WTC11 (cell line): Measurements from ENCODE around the gene LTBP4. TPM values are rescaled to one million over a fixed set of nuclear protein-coding genes. Genes with fewer than 3 reads are reported as not detected.

Source experiments
- ATAC-seq: fragments of 200-7000 bp; cut with Tn5 transposase; 2 replicates; pipeline ENCODE4 v1.10.0; 2021; ENCODE audit warnings: mild to moderate bottlenecking, moderate library complexity
- CTCF ChIA-PET: fragments of 300-600 bp; sonication (Branson Sonifier 250); formaldehyde crosslinking; loops from one replicate; lab custom pipeline; 2021; ENCODE audit warnings: antibody characterized with exemption; lab: Charles Lee
- POLR2A ChIA-PET: fragments of 350-600 bp; sonication (Branson Sonifier 250); formaldehyde crosslinking; loops from one replicate; lab custom pipeline; 2021; ENCODE audit warnings: antibody characterized with exemption; lab: Charles Lee
- DNase-seq: peaks from one replicate; pipeline ENCODE4 v3.0.0; 2021; ENCODE audit warnings: low spot score
- H3K27ac Mint-ChIP-seq: 2 replicates; pipeline ENCODE4 v1.8.0; 2021; ENCODE audit warnings: mixed read lengths
- H3K27me3 Mint-ChIP-seq: 2 replicates; pipeline ENCODE4 v1.8.0; 2021; ENCODE audit warnings: low read depth, mild to moderate bottlenecking, moderate library complexity, mixed read lengths
- H3K36me3 Mint-ChIP-seq: 2 replicates; pipeline ENCODE4 v1.8.0; 2021; ENCODE audit warnings: mixed read lengths
- H3K4me1 Mint-ChIP-seq: 2 replicates; pipeline ENCODE4 v1.8.0; 2022; ENCODE audit warnings: mixed read lengths
- H3K4me3 Mint-ChIP-seq: 2 replicates; pipeline ENCODE4 v1.8.0; 2021; ENCODE audit warnings: mild to moderate bottlenecking, moderate library complexity, mixed read lengths
- H3K9me3 Mint-ChIP-seq: 2 replicates; pipeline ENCODE4 v1.8.0; 2021; ENCODE audit warnings: mixed read lengths
- CREM ChIP-seq: sonication (generic); formaldehyde crosslinking; IDR thresholded peaks from 2 replicates; pipeline ENCODE4 v1.8.1; 2022; ENCODE audit warnings: mild to moderate bottlenecking, missing genetic modification reagents, moderate library complexity
- GABPB1 ChIP-seq: sonication (generic); formaldehyde crosslinking; IDR thresholded peaks from 2 replicates; pipeline ENCODE4 v1.8.1; 2023; ENCODE audit warnings: mild to moderate bottlenecking, missing genetic modification reagents
- JAZF1 ChIP-seq: fragments of 250-450 bp; sonication (Bioruptor Pico); IDR thresholded peaks from 2 replicates; pipeline ENCODE4 v1.9.0; 2021; ENCODE audit warnings: moderate library complexity, mild to moderate bottlenecking, inconsistent platforms
- JUN ChIP-seq: sonication (generic); formaldehyde crosslinking; IDR thresholded peaks from 2 replicates; pipeline ENCODE4 v1.8.0; 2023; ENCODE audit warnings: mild to moderate bottlenecking, missing genetic modification reagents
- MXD4 ChIP-seq: fragments of 250-450 bp; sonication (Bioruptor Pico); IDR thresholded peaks from 2 replicates; pipeline ENCODE4 v1.8.0; 2021; ENCODE audit warnings: mild to moderate bottlenecking, moderate library complexity, borderline replicate concordance
- NFE2L1 ChIP-seq: sonication (generic); formaldehyde crosslinking; IDR thresholded peaks from 2 replicates; pipeline ENCODE4 v1.8.1; 2023; ENCODE audit warnings: missing genetic modification reagents
- RELA ChIP-seq: sonication (generic); formaldehyde crosslinking; IDR thresholded peaks from 2 replicates; pipeline ENCODE4 v1.8.1; 2022; ENCODE audit warnings: missing genetic modification reagents, mild to moderate bottlenecking, borderline replicate concordance
- TCF7 ChIP-seq: sonication (generic); formaldehyde crosslinking; IDR thresholded peaks from 2 replicates; pipeline ENCODE4 v1.8.0; 2022; ENCODE audit warnings: mild to moderate bottlenecking, low read depth, missing genetic modification reagents, moderate library complexity
- ZNF263 ChIP-seq: sonication (generic); formaldehyde crosslinking; IDR thresholded peaks from 2 replicates; pipeline ENCODE4 v1.8.1; 2022; ENCODE audit warnings: low read depth, mild to moderate bottlenecking, moderate library complexity, missing genetic modification reagents
- total RNA-seq: library from RNA; stranded (reverse); gene quantifications from 3 replicates; pipeline ENCODE4 v1.2.3, GENCODE V29; 2021
- TF ChIP-seq, protein P1 (sequence below): sonication (generic); formaldehyde crosslinking; conservative IDR thresholded peaks from 2 replicates; pipeline ENCODE4 v1.8.1; 2023; ENCODE audit warnings: mild to moderate bottlenecking, low read depth, missing genetic modification reagents, moderate library complexity
- TF ChIP-seq, protein P2 (sequence below): sonication (generic); formaldehyde crosslinking; IDR thresholded peaks from 2 replicates; pipeline ENCODE4 v1.8.0; 2022; ENCODE audit warnings: missing genetic modification reagents
- TF ChIP-seq, protein P3 (sequence below): sonication (generic); formaldehyde crosslinking; conservative IDR thresholded peaks from 2 replicates; pipeline ENCODE4 v1.8.1; 2022; ENCODE audit warnings: mild to moderate bottlenecking, missing genetic modification reagents
- TF ChIP-seq, protein P4 (sequence below): sonication (generic); formaldehyde crosslinking; IDR thresholded peaks from 2 replicates; pipeline ENCODE4 v1.8.0; 2022; ENCODE audit warnings: mild to moderate bottlenecking, missing genetic modification reagents
- TF ChIP-seq, protein P5 (sequence below): sonication (generic); formaldehyde crosslinking; IDR thresholded peaks from 2 replicates; pipeline ENCODE4 v1.8.1; 2023; ENCODE audit warnings: mild to moderate bottlenecking, missing genetic modification reagents

Gene LTBP4
- total RNA-seq, 1 experiment from 2014 or later, result 125 TPM

DNA sequence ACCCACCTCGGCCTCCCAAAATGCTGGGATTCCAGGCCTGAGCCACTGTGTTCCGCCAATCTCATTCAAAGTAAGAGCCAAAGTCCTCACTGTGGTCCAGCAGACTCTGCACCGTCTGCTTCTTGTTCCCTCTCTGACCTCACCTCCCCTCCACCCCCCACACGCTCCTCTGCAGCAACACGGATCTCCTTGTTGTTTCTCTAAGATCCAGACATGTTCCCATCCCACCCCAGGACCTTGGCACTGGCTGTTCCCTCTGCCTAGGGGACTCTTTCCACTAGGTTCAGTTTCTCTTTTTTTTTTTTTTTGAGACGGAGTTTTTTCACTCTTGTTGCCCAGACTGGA is 38.4 kb downstream of the LTBP4 start:
- Mint-ChIP-seq H3K4me3 (no peak overlapping the region), H3K36me3 (no peaks in the 10 kb centered on the region), H3K4me1 (peaks cover 10% of the 10 kb centered on the region), H3K27ac (no peak overlapping the region), H3K9me3 (no peaks in the 10 kb centered on the region), H3K27me3 (peaks cover 27% of the 10 kb centered on the region)
- ChIA-PET POLR2A (no interaction called here), CTCF (interaction anchor here (1.0 to 1.1 kb wide), 2 partner anchors 24 to 26 kb away, joined by 3 to 4 read pairs; no protein-coding TSS in a partner anchor)
- ATAC-seq, result no peak
- TF ChIP-seq MXD4, result no peak
- TF ChIP-seq, protein P1, sequence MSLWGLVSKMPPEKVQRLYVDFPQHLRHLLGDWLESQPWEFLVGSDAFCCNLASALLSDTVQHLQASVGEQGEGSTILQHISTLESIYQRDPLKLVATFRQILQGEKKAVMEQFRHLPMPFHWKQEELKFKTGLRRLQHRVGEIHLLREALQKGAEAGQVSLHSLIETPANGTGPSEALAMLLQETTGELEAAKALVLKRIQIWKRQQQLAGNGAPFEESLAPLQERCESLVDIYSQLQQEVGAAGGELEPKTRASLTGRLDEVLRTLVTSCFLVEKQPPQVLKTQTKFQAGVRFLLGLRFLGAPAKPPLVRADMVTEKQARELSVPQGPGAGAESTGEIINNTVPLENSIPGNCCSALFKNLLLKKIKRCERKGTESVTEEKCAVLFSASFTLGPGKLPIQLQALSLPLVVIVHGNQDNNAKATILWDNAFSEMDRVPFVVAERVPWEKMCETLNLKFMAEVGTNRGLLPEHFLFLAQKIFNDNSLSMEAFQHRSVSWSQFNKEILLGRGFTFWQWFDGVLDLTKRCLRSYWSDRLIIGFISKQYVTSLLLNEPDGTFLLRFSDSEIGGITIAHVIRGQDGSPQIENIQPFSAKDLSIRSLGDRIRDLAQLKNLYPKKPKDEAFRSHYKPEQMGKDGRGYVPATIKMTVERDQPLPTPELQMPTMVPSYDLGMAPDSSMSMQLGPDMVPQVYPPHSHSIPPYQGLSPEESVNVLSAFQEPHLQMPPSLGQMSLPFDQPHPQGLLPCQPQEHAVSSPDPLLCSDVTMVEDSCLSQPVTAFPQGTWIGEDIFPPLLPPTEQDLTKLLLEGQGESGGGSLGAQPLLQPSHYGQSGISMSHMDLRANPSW (CRISPR knock-in tag), result no peak
- DNase-seq, result no peak

DNA sequence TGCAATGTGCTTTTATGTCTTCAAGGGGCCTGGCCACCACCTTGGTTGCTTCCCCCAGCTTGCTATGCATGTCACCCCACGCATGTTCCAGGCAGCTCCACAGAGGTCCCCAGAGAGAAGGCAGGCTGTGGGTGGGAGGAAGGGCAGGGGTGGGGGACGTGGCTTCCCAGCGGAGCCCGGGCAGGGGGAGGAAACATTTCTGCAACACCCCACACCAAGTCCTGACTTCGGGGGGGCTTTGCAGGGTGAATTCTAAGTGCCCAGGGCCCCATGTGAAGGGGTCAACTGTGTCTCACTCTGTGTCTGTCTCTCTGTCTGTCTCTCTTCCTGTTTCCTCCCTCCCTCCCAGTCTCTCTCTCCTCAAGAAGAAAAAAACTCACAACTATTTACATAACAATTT is 39.6 kb downstream of the LTBP4 start:
- Mint-ChIP-seq H3K27me3 (peaks cover 15% of the 10 kb centered on the region), H3K4me1 (peaks cover 10% of the 10 kb centered on the region), H3K36me3 (no peaks in the 10 kb centered on the region), H3K9me3 (no peaks in the 10 kb centered on the region), H3K27ac (no peak overlapping the region), H3K4me3 (no peak overlapping the region)
- TF ChIP-seq JAZF1 (CRISPR knock-in tag) (no peak), TCF7 (CRISPR knock-in tag) (no peak), JUN (CRISPR knock-in tag) (no peak), GABPB1 (no peak), ZNF263 (CRISPR knock-in tag) (no peak), RELA (CRISPR knock-in tag) (no peak)
- ChIA-PET CTCF (interaction anchor here (1.0 kb wide), 2 partner anchors 27 to 37 kb away, joined by 3 read pairs; no protein-coding TSS in a partner anchor), POLR2A (interaction anchor here (0.6 kb wide), 1 partner anchor 467 kb away, joined by 4 read pairs; no protein-coding TSS in a partner anchor)
- ATAC-seq (no peak; the same call in 1 of the 2 replicates), DNase-seq (no peak)

DNA sequence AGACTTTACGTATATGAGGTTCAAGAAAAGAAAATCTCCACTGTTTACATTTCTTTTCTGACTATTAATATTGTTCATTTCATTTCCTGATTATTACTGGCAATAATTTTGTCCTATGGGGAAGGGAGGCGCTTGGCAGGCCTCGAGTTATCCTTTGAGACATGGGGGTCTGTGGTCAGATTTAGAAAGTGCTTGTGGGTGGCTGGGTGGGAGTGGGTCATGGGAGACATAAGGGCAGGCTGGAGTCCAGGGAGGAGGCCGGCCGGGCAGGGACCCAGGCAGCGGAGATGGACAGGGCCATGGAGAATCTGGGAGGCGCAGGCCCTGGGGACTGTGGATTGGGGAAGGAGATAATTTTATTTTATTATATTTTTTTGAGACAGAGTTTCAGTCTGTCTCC is 40.1 kb downstream of the LTBP4 start:
- Mint-ChIP-seq H3K36me3 (no peaks in the 10 kb centered on the region), H3K4me1 (peaks cover 10% of the 10 kb centered on the region), H3K27ac (0 out of 2 replicates have a peak overlapping the region, but pooled peaks have one; percentile 13), H3K27me3 (peaks cover 10% of the 10 kb centered on the region), H3K9me3 (no peaks in the 10 kb centered on the region), H3K4me3 (no peak overlapping the region)
- CTCF ChIA-PET, result interaction anchor here (1.0 kb wide), 1 partner anchor 38 kb away, joined by 3 read pairs; no protein-coding TSS in a partner anchor
- POLR2A ChIA-PET, result no interaction called here
- no peak for ATAC-seq
- DNase-seq, result no peak
- TF ChIP-seq GABPB1, result no peak
- no peak for TF ChIP-seq CREM
- no peak for TF ChIP-seq NFE2L1 (CRISPR knock-in tag)
- TF ChIP-seq TCF7 (CRISPR knock-in tag), result no peak
- TF ChIP-seq, protein P2, sequence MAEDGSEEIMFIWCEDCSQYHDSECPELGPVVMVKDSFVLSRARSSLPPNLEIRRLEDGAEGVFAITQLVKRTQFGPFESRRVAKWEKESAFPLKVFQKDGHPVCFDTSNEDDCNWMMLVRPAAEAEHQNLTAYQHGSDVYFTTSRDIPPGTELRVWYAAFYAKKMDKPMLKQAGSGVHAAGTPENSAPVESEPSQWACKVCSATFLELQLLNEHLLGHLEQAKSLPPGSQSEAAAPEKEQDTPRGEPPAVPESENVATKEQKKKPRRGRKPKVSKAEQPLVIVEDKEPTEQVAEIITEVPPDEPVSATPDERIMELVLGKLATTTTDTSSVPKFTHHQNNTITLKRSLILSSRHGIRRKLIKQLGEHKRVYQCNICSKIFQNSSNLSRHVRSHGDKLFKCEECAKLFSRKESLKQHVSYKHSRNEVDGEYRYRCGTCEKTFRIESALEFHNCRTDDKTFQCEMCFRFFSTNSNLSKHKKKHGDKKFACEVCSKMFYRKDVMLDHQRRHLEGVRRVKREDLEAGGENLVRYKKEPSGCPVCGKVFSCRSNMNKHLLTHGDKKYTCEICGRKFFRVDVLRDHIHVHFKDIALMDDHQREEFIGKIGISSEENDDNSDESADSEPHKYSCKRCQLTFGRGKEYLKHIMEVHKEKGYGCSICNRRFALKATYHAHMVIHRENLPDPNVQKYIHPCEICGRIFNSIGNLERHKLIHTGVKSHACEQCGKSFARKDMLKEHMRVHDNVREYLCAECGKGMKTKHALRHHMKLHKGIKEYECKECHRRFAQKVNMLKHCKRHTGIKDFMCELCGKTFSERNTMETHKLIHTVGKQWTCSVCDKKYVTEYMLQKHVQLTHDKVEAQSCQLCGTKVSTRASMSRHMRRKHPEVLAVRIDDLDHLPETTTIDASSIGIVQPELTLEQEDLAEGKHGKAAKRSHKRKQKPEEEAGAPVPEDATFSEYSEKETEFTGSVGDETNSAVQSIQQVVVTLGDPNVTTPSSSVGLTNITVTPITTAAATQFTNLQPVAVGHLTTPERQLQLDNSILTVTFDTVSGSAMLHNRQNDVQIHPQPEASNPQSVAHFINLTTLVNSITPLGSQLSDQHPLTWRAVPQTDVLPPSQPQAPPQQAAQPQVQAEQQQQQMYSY, result no peak
- TF ChIP-seq, protein P3, sequence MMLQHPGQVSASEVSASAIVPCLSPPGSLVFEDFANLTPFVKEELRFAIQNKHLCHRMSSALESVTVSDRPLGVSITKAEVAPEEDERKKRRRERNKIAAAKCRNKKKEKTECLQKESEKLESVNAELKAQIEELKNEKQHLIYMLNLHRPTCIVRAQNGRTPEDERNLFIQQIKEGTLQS, result no peak
- TF ChIP-seq, protein P4, sequence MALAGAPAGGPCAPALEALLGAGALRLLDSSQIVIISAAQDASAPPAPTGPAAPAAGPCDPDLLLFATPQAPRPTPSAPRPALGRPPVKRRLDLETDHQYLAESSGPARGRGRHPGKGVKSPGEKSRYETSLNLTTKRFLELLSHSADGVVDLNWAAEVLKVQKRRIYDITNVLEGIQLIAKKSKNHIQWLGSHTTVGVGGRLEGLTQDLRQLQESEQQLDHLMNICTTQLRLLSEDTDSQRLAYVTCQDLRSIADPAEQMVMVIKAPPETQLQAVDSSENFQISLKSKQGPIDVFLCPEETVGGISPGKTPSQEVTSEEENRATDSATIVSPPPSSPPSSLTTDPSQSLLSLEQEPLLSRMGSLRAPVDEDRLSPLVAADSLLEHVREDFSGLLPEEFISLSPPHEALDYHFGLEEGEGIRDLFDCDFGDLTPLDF, result no peak
- TF ChIP-seq, protein P5, sequence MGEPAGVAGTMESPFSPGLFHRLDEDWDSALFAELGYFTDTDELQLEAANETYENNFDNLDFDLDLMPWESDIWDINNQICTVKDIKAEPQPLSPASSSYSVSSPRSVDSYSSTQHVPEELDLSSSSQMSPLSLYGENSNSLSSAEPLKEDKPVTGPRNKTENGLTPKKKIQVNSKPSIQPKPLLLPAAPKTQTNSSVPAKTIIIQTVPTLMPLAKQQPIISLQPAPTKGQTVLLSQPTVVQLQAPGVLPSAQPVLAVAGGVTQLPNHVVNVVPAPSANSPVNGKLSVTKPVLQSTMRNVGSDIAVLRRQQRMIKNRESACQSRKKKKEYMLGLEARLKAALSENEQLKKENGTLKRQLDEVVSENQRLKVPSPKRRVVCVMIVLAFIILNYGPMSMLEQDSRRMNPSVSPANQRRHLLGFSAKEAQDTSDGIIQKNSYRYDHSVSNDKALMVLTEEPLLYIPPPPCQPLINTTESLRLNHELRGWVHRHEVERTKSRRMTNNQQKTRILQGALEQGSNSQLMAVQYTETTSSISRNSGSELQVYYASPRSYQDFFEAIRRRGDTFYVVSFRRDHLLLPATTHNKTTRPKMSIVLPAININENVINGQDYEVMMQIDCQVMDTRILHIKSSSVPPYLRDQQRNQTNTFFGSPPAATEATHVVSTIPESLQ (CRISPR knock-in tag), result no peak
